Measurements from ENCODE around the gene ELOF1.

Gene ELOF1

DNA sequence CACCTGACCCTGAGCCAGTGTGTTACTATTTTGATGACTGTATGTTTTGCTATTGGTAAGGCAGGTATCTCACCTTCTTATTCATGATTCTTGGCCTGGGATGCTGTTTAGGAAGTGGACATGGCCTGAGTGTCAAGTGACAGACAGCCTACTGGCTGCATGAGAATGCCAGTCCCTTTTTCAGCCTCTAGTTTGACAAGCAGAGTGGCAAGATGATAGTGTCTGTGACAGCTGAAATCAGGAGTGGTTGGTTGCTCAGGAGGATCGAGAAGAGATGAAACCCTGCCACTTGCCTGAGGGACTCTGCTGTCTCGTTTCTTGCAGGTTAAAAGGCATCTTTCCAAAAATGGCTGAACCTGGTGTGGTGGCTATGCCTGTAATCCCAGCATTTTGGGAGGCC is 7.1 kb upstream of the ELOF1 start:
- TF ChIP-seq TAF1 (IDR thresholded peaks at IDR 0.05; ENCODE audit: borderline replicate concordance, insufficient read depth, low read length): no peak
- TF ChIP-seq FOXP2 (optimal IDR thresholded peaks at IDR 0.05; ENCODE audit: borderline replicate concordance, extremely low read depth, extremely low read length, insufficient read depth): no peak
- TF ChIP-seq, protein P1, sequence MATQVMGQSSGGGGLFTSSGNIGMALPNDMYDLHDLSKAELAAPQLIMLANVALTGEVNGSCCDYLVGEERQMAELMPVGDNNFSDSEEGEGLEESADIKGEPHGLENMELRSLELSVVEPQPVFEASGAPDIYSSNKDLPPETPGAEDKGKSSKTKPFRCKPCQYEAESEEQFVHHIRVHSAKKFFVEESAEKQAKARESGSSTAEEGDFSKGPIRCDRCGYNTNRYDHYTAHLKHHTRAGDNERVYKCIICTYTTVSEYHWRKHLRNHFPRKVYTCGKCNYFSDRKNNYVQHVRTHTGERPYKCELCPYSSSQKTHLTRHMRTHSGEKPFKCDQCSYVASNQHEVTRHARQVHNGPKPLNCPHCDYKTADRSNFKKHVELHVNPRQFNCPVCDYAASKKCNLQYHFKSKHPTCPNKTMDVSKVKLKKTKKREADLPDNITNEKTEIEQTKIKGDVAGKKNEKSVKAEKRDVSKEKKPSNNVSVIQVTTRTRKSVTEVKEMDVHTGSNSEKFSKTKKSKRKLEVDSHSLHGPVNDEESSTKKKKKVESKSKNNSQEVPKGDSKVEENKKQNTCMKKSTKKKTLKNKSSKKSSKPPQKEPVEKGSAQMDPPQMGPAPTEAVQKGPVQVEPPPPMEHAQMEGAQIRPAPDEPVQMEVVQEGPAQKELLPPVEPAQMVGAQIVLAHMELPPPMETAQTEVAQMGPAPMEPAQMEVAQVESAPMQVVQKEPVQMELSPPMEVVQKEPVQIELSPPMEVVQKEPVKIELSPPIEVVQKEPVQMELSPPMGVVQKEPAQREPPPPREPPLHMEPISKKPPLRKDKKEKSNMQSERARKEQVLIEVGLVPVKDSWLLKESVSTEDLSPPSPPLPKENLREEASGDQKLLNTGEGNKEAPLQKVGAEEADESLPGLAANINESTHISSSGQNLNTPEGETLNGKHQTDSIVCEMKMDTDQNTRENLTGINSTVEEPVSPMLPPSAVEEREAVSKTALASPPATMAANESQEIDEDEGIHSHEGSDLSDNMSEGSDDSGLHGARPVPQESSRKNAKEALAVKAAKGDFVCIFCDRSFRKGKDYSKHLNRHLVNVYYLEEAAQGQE (IDR thresholded peaks at IDR 0.05; ENCODE audit: insufficient read depth in 1 of 2, low read depth in 2 of 2, low read length in 2 of 2): no peak
- TF ChIP-seq POLR2AphosphoS5 (IDR thresholded peaks at IDR 0.05; ENCODE audit: low read depth, low read length): no peak
- TF ChIP-seq SIN3A (IDR thresholded peaks at IDR 0.05; ENCODE audit: borderline replicate concordance, insufficient read depth, low read length): no peak

DNA sequence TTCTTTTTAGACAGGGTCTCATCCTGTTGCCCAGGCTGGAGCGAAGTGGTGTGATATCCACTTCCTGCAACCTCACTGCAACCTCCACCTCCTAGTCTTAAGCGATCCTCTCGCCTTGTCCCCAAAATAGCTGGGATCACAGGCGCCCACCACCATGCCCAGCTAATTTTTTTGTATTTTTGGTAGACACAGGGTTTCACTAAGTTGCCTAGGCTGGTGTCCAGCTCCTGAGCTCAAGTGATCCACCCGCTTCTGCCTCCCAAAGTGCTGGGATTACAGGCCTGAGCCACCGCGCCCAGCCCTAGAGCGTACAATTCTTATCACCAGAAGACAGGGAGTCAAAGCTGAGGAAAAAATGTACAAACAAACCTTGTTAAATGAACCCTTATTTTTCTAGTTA is 4.5 kb upstream of the ELOF1 start:
- TF ChIP-seq SIN3A (IDR thresholded peaks at IDR 0.05; ENCODE audit: borderline replicate concordance, insufficient read depth, low read length): no peak
- no peak for TF ChIP-seq TAF1 (IDR thresholded peaks at IDR 0.05; ENCODE audit: borderline replicate concordance, insufficient read depth, low read length)
- no peak for TF ChIP-seq FOXP2 (optimal IDR thresholded peaks at IDR 0.05; ENCODE audit: borderline replicate concordance, extremely low read depth, extremely low read length, insufficient read depth)
- TF ChIP-seq POLR2AphosphoS5 (IDR thresholded peaks at IDR 0.05; ENCODE audit: low read depth, low read length): no peak
- TF ChIP-seq, protein P1 (IDR thresholded peaks at IDR 0.05; ENCODE audit: insufficient read depth in 1 of 2, low read depth in 2 of 2, low read length in 2 of 2): no peak

DNA sequence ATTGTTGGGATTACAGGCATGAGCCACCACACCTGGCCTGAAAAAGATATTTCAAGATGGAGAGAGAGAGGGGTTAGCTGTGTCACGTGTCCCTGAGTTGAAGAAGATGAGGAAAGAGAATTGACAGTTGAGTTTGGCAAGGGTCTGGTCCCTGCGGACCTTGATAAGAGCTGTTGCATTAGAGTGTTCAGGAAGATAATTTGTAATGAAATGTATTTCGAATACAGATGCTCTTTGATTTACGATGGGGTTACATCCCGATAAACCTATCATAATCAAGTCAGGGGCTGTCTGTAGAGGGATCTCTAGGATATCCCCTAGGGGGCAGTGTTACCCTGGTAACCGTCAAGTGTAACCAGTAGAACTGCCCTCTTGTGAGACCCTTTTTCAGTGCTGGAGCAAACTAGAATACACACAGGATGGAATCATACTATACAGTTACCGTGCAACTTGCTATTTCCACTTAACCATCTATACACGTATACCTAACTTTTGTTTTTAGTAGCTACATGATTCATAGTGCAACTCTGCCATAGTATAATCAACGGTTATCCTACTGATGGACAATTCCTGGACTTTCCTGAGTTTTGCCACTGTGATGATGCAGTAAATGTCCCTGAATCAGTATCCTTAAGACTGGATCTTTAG is 1.5 kb upstream of the ELOF1 start:
- no peak for TF ChIP-seq SIN3A (IDR thresholded peaks at IDR 0.05; ENCODE audit: borderline replicate concordance, insufficient read depth, low read length)
- TF ChIP-seq, protein P1 (IDR thresholded peaks at IDR 0.05; ENCODE audit: insufficient read depth in 1 of 2, low read depth in 2 of 2, low read length in 2 of 2): no peak
- TF ChIP-seq FOXP2 (optimal IDR thresholded peaks at IDR 0.05; ENCODE audit: borderline replicate concordance, extremely low read depth, extremely low read length, insufficient read depth): no peak
- no peak for TF ChIP-seq TAF1 (IDR thresholded peaks at IDR 0.05; ENCODE audit: borderline replicate concordance, insufficient read depth, low read length)
- no peak for TF ChIP-seq POLR2AphosphoS5 (IDR thresholded peaks at IDR 0.05; ENCODE audit: low read depth, low read length)

DNA sequence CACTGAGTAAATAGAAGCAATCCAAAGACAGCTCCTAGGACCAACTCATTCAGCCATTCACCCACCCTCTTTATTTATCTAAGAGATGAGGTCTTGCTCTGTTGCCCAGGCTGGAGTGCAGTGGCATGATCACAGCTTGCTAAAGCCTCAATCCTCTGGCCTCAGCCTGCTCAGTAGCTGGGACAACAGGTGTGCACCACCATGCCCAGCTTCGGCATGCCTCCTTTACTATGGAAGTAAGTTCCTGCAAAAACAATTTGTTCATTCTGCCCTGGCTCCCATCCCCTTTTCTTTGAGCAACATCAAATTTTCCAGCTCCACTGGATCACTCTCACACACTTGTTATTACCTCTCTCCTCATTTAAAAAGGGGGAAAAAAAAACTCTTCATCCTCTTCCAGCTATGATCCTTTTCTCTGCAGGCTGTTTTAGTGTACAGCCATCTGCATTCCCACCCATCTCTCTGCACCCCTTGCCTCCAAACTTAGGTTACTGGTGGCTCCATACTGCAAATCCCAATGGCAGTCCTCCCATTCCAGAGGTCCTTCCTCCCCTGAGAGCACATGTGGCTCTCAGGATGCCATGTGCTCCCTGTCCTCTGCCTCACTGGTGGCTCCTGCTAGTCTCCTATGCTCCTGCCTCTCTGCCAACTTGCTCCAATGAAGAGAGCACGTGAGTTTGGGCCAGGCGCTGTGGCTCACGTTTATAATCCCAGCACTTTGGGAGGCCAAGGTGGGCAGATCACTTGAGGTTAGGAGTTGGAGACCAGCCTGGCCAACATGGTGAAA is 2.2 kb downstream of the ELOF1 start:
- TF ChIP-seq POLR2AphosphoS5 (IDR thresholded peaks at IDR 0.05; ENCODE audit: low read depth, low read length) (no peak), TAF1 (IDR thresholded peaks at IDR 0.05; ENCODE audit: borderline replicate concordance, insufficient read depth, low read length) (no peak), SIN3A (IDR thresholded peaks at IDR 0.05; ENCODE audit: borderline replicate concordance, insufficient read depth, low read length) (no peak), FOXP2 (optimal IDR thresholded peaks at IDR 0.05; ENCODE audit: borderline replicate concordance, extremely low read depth, extremely low read length, insufficient read depth) (no peak)
- TF ChIP-seq, protein P1 (IDR thresholded peaks at IDR 0.05; ENCODE audit: insufficient read depth in 1 of 2, low read depth in 2 of 2, low read length in 2 of 2): no peak
